GM12864 (cell line): ENCODE measurements around the gene ZMIZ1.

ENCODE experiments used
- DNase-seq: peaks from one replicate; pipeline ENCODE4 v3.0.0-alpha.2; 2011; ENCODE audit warnings: low read depth
- H3K4me3 ChIP-seq: 2 replicates; pipeline ENCODE4 v1.5.1; 2011; ENCODE audit warnings: mild to moderate bottlenecking, low read depth, low read length, control low read depth
- TF ChIP-seq, protein P1 (sequence below): IDR thresholded peaks from 2 replicates; pipeline ENCODE4 v1.5.1; 2011; ENCODE audit warnings: low read depth, mild to moderate bottlenecking, moderate library complexity, low read length, control low read depth, inconsistent platforms; ENCODE audit errors: missing control alignments

ZMIZ1 gene

DNA sequence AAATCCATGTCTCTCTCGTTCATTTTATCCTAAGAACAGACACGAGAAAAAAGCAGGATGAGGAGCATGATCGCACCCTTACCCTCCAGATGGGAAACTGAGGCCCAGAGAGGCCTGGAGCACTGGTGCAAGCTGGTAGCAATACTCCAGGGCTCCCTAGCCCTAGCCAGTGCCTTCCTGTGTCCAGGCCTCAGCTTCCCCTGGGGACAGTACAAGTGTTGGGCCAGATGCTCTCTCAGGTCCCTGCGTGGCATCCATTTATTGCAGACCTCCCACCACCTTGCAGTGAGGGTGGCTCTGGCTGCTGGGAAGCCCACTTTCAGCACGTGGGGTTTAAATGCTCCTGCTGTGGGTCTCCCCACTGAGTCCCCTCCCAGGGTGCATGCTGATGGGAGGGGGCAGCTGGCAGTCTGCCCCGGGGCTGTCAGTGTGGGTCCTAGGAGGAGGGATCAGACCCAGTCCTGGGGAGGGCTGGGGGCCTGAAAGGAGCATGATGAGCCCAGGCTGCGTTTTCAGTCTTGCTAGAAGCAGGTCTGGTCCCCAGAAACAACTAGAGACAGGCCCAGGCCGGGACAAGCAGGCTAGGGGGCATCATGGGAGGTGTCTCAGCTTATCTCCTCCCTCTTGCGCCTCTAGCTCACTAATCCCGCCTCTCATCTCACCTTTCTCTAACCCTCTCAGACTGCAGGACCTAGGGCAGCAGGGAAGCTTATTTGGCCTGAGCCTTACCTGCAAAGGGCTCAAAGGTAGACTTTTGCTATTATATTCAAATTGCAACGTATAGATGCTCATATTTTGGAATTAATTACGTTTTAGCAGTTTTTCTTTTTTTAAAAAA, 277.8 kb downstream of the ZMIZ1 start:
- DNase-seq = no peak
- TF ChIP-seq, protein P1, sequence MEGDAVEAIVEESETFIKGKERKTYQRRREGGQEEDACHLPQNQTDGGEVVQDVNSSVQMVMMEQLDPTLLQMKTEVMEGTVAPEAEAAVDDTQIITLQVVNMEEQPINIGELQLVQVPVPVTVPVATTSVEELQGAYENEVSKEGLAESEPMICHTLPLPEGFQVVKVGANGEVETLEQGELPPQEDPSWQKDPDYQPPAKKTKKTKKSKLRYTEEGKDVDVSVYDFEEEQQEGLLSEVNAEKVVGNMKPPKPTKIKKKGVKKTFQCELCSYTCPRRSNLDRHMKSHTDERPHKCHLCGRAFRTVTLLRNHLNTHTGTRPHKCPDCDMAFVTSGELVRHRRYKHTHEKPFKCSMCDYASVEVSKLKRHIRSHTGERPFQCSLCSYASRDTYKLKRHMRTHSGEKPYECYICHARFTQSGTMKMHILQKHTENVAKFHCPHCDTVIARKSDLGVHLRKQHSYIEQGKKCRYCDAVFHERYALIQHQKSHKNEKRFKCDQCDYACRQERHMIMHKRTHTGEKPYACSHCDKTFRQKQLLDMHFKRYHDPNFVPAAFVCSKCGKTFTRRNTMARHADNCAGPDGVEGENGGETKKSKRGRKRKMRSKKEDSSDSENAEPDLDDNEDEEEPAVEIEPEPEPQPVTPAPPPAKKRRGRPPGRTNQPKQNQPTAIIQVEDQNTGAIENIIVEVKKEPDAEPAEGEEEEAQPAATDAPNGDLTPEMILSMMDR = no peak
- peak overlapping the region; percentile 30 for H3K4me3 ChIP-seq

DNA sequence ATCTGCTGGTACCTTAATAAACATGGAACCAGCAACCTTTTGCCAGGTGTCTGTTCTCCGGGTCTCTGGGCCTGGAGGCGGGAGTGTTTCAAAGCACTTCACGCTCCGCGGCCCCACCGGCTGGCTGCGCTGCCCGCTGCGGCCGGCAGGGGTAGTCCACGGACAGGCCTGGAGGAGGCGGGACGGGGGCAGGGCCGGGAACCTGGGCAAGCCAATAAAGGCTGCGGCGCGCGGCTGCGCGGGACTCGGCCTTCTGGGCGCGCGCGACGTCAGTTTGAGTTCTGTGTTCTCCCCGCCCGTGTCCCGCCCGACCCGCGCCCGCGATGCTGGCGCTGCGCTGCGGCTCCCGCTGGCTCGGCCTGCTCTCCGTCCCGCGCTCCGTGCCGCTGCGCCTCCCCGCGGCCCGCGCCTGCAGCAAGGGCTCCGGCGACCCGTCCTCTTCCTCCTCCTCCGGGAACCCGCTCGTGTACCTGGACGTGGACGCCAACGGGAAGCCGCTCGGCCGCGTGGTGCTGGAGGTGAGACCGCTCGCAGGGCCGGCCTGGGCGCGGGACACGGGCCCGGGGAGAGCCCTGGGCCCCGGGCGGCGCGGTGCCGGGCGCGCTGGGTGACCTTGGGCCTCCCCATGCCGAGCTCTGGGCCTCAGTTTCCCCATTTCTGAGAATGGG, 278.6 kb downstream of the ZMIZ1 start, which contains the start of gene PPIF:
Gene PPIF, plus strand, starts transcription at position 244 of the 668 bp plus-strand sequence. Its CDS starts 80 bp downstream, at position 324.
- TF ChIP-seq, protein P1 = peak; percentile 85
- peak within 1 kb of the TSS; percentile 83 for H3K4me3 ChIP-seq
- peak; percentile 72 for DNase-seq

DNA sequence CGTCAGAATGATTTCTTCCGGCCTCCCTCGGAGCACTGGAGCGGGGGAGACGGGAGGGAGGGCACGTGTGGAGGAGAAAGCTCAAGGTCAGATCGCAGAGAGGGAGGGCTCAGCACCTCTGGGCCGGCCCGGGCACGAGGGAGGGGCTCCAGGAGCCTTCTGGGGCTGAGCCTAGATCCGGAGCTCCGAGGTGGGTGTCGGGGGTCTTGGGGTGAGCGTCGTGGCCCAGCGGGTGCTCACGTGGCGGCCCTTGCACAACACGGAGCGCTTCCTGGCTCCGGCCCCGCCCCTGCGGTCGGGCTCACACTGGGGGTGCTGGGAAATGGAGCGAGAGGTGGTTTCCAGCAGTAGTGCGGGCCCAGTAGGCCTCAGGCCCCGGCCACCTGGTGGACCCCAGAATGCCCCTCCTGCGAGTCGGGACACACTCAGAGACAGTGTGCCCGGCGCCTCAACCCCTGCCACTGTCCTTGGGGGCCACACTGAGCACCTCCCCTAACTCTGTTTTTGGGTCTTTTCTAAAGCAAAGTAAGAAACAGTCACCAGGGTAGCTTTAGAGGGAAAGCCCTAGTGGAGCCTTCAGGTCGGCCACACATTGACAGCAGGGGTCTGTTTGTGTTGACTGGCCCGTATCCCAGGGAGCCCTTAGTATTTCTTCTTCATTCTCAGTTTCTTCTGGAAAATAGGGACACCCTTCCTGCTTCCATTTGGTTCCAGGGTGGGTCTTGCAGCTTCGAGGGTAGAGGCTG, 279.3 kb downstream of the ZMIZ1 start:
- DNase-seq = no peak
- TF ChIP-seq, protein P1 = no peak

DNA sequence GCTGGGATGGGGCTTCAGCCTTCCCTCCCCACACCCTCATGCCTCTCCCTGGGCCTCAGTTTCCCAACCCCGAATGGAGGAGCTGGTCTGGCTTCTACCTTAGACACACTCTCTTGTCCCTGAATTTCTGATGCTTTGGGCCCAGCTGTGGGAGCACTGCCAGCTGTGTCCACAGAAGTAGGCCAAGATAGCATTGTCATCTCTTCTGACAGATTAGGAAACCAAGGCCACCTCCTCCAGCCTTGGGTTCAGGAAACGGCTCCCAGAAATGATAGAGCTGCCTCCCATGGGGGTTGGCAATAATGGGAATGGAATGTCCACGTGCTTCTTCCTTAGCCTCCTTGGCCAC, 279.8 kb downstream of the ZMIZ1 start:
- TF ChIP-seq, protein P1 = no peak

More for the DNA sequence above, 279.3 kb downstream of the ZMIZ1 start:
- peak overlapping the region; percentile 83 for H3K4me3 ChIP-seq

DNA sequence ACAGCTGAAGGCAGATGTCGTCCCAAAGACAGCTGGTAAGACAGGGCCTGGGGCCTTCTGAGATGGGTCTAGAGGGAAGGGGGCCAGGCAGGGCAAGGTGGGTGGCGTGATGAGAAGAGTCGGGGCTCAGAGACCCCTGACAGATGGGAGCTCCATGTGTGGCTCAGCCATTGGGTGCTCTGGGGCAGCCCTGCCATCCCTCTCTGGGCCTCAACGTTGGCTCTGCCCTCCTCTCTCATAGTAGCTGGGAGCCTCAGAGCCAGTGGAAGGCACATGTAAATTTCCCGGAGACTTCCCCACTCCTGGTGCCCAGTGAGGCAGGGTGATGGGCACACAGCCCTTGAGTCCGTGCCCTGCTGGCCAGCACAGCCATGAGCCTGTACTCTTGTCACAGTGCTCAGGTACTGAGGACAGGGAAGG, 280.3 kb downstream of the ZMIZ1 start:
- no peak for DNase-seq
- H3K4me3 ChIP-seq = peak overlapping the region; percentile 83
- TF ChIP-seq, protein P1 = no peak

More for the DNA sequence above, 279.8 kb downstream of the ZMIZ1 start:
- H3K4me3 ChIP-seq = peak overlapping the region; percentile 83
- DNase-seq = no peak

DNA sequence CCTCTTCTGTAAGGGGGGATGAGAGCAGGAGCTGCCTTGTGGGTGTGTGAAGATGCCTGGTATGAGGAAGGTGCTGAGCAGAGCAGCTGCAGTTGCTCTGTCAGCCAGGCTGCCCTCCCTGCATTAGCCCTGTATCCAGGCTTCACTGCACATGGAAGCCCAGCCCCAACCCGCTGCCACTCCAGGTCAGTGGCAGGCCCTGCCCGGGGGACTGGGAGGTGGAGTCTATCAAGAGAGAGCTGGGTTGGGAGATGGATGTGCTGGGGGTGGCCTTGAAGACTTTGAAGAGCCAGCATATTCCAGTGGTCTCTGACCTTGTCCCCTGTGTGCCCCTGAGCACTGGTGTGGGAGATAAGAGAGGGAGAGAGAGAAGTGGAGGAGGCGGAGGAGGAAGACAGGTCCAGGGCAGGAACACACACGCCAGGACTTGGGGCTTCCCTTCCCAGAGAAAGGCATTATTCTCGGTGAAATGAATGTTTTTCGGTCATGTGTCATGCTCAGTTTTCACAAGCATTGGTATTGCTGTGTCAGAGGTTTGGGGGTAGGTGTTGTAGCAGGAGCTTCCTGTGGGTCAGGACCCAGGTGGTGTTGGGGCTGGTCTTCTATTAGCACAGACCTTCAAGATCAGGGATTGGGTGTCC, 281.1 kb downstream of the ZMIZ1 start:
- TF ChIP-seq, protein P1 = no peak
- H3K4me3 ChIP-seq = no peak overlapping the region; the same call in 1 of the 2 replicates
- DNase-seq = no peak
